GM18507 (cell line): ENCODE results near the gene SLC66A1.

ENCODE experiments used
- DNase-seq: peaks from one replicate; pipeline ENCODE4 v3.0.0; 2011; ENCODE audit warnings: low read depth; ENCODE audit not compliant: insufficient read length; ENCODE audit errors: extremely low spot score
- FAIRE-seq: peaks from 2 replicates; lab custom pipeline; 2011; peaks lifted over from hg19 to GRCh38; lab: Jason Lieb, UNC

The SLC66A1 gene

DNA sequence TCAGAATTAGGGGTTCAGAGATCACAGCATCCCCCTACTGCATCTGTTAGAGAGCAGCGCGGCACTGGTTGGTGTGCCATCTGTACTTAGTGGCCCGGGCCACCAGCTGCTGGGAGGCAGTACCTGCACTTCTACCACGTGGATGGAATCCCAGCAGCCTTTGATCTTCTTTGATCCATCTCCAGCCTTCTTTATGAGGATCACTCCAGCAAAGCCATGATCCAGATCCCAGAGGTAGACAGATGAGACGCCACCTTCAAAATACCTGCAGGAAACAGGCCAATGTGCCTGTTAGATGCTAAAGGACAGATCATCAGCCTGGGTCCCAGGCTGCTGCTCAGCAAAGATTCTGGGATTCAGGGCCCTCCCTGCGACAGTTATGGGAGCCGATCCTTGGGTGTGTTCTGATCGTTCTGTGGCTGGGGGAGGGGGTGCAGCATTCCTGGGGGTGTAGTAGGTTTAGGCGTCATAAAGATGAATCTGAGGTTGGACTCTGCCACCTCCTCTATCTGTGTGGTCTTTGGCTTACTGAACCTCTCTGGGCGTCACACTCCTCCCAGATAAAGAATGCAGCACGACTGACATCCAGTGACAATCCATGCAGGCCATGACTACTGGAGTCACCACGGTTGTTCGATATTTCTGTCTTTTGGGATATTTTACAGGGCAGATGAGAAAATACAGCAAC is 45.3 kb downstream of the SLC66A1 start:
- FAIRE-seq (no peak), DNase-seq (no peak)

DNA sequence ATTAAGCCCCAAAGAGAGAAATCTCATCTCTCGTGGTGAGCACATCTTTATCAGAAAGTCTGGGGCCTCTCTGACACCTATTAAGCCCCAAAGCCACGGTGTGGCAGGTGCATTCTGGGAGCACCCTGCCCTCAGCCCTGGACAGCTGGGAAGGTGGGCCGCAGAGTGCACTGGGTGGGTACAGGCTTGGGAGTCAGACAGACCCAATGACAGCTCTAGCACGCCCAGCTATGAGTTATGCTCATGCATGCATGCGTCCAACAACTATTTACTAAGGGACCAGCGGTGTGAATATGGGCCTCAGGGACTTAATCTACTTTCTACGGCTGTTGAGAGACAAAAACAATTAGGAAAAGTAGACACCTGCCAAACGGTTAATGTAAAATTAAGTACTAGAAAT is 46.6 kb downstream of the SLC66A1 start:
- FAIRE-seq = no peak

GRCh38 chr1:19359357-19359756 is 47.2 kb downstream of the SLC66A1 start:
- FAIRE-seq (no peak), DNase-seq (no peak)

More for the DNA sequence above, 46.6 kb downstream of the SLC66A1 start:
- DNase-seq = no peak

- DNase-seq (no peak), FAIRE-seq (no peak)
These were observed 47.9 kb downstream of the SLC66A1 start for GRCh38 chr1:19360016-19360415.

DNA sequence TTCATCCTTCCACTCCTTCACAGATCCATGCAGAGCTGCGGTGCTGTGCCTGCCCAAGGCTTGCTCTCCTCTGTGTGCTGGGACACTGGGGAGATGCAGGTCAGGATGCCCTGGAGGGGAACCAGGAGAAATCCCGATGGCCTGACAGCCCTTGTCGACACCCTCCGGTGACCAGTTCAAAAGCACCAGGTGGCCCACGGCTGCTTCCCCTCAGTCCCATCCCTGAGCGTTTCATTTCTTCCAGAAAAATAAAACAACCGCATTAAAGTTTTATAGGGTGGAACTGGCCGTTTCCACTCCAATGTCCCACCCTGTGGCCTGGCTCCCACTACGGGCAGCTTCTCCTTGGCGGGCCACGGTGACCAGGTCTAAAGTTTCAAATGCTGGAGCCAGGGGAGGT is 48.3 kb downstream of the SLC66A1 start:
- no peak for FAIRE-seq
- DNase-seq = no peak

DNA sequence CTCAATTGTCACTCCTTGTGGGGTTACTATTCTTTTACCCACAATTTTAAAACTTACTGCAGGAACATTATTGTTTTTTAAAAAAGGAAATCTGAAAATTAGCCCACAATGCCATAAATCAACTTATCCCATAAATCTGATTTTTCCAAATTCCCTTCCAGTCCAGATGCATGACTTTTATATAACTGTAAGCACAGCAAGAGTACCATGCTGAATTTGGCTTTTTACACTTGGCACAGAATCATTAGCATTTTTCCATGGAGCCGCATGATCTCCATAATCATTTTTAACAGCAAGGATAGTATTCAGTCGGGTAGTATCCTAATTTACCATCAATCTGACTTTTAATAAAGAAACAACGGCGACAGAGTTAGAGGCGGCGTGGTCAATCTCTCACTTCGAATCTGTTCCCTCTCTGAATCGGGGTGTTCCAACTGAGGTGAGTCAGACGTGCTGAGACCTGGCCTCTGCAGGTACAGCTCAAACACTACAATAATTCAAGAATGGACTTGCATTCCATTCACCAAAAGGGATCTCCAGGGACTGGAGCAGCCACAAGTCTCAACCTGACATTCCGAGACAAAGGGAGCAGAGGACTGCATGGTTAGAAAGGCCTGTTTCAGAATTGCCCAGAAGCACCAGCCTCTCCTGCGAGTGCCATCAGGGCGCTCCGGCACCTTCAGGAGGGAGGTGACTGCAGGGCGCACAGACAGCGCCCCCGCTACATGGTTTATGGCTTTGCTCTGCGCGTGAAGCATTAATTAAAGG is 48.9 kb downstream of the SLC66A1 start:
- FAIRE-seq (no peak), DNase-seq (no peak)

DNA sequence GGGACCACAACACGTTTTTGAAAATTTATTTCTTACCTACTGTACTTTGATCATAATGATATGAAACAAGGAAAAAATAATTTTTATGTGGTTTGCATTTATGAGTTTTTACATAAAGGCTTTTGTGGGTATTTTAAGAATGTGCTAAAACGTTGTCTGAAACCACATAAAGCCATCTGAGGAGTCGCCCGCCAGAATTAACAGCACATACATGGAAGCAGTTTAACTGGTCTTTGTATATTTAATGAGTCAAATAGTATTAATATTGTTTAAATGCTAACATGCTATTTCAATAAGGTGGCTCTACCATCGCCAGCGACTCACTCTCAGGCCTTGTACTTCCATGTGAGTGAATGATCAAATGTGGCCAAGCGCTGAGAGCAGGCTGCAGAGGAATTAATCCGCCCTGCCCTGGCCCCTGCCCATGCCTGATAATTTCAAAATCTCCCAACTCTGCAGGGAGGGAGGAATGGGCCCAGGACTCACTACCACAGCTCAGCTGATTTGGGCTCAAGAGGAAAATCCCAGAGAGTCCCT is 49.6 kb downstream of the SLC66A1 start:
- FAIRE-seq (no peak), DNase-seq (no peak)

DNA sequence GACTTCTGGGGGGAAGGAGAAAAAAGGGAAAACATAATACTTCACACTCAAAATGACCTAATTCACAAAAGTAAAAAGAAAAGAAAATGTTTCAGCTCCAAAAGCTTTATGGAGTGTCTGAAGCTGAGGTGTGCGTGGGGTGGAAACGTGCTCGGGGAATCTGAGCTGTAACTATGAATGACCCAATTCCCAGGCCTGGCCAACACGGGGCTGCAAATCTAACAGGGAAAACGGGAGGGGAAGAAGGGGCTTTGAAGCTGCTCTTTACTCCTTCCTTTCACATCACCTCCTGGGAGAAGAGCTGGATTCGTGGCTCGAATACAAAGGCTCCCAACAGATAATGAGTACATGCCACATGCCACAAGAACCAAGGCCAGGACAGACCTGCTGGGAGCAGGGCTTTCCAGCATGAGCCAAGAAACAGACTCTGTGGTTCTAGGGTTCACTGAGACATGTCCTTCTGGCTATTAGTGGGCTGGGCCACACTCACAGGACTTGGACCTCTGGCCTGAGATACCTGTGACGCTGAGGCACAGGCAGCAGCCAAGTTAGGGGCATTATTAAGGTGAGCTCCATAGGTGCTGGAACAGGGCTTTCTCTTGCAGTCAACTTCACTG is 51.5 kb downstream of the SLC66A1 start:
- FAIRE-seq = no peak
- no peak for DNase-seq

DNA sequence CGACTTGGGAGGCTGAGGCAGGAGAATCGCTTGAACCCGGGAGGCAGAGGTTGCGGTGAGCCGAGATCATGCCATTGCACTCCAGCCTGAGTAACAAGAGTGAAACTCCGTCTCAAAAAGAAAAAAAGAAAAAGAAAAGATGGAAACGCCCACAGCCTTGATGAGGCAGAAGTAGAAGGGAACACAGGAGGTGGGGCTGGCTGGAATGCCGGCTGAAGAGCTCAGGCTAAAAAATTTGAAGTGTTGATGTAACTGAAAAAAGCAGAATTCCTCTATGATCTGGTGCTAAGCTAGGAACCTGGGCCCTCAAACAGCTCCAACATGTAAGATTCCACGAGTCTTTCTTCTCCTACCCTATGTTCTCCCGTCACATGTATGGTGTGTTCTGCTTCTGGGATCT is 53.6 kb downstream of the SLC66A1 start:
- FAIRE-seq = no peak

GRCh38 chr1:19366599-19367536 is 54.7 kb downstream of the SLC66A1 start:
- DNase-seq (no peak), FAIRE-seq (no peak)

More for the DNA sequence above, 53.6 kb downstream of the SLC66A1 start:
- DNase-seq = no peak

GRCh38 chr1:19367584-19368041 is 55.5 kb downstream of the SLC66A1 start:
- DNase-seq (no peak), FAIRE-seq (no peak)

DNA sequence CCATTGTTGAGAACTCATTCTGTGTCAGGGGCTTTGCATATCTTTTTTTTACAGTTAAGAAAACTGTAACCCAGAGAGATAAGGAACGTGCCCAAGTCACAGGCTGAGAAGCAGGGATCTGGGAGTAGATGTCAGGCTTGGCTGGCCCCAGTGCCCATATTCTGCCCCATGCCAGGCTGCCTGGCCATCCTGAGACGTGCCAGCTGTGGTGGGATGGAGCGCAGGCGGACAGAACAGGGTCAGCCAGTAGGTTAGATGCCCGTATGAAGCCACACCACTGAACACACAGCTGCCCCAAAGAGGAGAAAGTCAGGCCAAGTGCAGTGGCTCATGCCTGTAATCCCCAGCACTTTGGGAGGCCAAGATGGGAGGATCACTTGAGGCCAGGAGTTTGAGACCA is 55.9 kb downstream of the SLC66A1 start:
- FAIRE-seq (no peak), DNase-seq (no peak)

DNA sequence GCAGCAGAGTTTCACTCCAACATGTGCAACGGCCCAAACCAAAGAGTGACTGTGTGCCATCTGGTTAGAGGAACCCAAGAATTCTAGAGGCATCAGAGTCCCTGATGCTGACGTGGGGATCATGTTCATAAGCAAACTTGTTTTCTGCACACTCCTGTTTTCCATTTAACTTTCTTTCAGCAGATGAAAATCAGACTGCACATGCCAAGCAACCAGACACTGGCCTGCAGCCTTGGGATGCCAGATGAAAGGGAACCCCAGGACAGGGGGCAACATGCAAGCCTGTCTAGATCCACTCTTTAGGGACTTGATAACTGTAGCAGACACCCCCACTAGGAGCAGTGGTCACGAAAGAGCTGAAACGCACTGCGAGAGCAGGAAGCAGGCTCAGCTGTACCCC is 56.8 kb downstream of the SLC66A1 start:
- DNase-seq (no peak), FAIRE-seq (no peak)

DNA sequence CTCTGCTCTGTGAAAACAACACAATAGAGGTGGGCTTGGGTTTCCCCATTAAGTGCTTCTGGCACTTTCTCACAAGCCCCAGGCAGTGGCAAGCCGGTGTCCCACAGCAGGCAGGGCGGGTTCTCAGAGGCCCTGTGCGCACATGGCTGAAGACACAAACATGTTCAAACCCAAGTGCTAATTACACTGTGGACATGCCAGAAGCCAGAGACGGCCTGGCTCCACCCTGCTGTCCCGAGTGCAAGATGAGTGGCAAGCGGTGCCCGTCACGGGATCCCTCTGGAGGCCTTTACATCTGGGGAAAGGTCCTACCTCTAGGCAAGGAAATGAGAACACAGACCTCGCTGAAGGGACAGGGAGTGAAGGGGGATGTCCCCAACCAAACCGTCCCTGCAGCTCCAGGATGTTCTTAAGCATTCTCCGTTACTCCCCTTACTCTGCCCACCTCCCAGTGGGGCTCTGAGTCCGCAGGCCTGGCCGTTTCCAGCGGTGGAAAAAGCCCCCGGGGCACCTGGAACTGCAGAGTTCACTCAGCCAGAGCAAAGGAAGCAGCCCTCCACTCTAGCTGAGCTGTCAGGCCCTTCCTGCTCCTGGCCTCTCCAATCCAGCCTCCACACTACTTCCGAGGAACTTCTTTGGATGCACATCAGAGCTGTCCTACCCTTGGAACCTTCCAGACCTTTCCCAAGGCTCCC is 57.4 kb downstream of the SLC66A1 start:
- FAIRE-seq = no peak

DNA sequence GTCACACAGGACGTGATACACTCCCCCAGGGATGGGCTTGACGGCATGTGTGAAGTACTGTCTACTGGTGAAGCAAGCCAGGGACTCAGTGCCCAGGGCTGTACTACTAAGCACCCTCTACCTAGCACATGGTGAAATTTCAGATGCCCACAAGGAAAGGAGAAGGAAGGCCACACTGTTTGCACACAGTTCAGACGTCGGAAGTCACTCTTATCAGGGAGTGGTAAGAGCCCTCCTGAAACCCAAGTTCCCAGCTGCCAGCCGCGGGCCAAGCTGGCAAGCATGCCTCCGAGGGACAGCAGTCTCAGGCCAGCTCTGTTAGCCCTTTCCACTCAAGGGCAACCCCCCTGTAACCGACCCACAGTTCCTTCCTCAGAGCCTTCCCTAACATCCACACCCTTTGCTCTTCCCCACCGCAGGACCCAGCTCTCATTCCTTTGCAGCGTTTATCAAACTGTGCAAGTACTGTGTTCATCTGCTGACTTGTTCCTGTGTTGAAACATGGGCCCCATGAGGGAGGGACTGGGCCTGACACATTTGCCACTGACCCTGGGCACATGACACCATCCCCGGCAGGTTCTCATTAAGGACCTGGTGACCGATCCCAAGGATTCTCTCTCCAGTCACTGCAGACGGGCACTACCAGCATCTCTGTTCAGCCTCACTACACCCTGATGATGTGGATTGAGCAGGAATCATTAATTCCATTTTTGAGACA is 58.5 kb downstream of the SLC66A1 start:
- DNase-seq (no peak), FAIRE-seq (no peak)

More for the DNA sequence above, 57.4 kb downstream of the SLC66A1 start:
- no peak for DNase-seq

DNA sequence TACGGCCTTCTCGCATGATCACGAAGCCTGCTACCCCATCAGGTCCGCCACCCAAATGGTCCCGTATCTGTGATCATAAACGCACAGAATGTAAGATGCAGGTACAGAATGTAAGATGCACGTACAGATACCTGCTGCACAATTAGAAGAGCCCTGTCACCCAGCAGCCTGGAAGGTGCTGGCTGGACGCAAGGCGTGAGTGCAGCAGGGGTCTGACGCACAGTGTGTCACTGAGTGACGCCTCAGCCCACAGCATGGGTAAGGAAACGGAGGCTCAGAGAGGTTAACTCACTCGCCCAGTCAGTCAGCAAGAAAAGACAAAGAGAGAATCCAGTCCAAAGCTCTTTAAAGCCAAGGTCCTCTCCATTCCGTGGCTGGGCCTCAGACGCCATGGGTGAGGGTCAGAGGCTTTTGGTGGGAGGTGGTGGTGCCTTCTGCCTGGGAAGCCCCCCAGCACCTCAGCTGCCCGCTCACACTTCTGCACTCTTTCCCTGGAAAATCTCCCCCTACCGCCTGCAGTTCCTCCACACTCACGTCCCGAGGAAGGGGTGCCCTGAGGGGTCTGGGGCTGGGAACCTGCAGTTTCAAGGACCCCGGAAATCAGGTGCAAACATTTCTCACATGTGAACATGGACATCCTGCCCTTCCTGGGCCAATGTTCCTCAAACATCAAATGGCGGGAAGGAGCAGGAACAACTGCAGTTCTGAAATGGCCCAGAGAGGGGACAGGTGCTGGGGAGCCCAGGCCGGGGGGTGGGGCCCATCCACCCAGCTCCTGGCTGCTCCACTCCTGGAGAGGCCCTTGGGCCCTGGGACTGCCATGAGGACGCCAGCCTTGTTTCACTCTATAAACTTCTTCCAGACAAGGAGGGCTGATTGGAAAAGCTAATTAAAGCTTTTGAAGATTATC is 59.4 kb downstream of the SLC66A1 start:
- no peak for FAIRE-seq
- no peak for DNase-seq

- FAIRE-seq (no peak), DNase-seq (no peak)
These were observed 60.0 kb downstream of the SLC66A1 start for GRCh38 chr1:19372136-19372514.
